Osteoblast (primary cell): Measurements from ENCODE around the gene NCKAP1. TPM values are rescaled to one million over a fixed set of nuclear protein-coding genes. Genes with fewer than 3 reads are reported as not detected.
A peak's percentile ranks its signal among the peaks of the same experiment; 100 is the strongest.

Source experiments
- DNase-seq: peaks from one replicate; pipeline ENCODE4 v3.0.0; 2011; ENCODE audit warnings: low spot score, mixed read lengths; ENCODE audit not compliant: insufficient read length; ENCODE audit errors: missing footprints
- H2AFZ ChIP-seq: 2 replicates; pipeline ENCODE4 v1.6.0; 2011; ENCODE audit warnings: mild to moderate bottlenecking, low read length
- H3K27ac ChIP-seq: 2 replicates; pipeline ENCODE4 v1.5.1; 2011; ENCODE audit warnings: mild to moderate bottlenecking, low read depth, low read length, moderate library complexity
- H3K27me3 ChIP-seq: 2 replicates; pipeline ENCODE4 v1.6.0; 2012; ENCODE audit warnings: mild to moderate bottlenecking, control low read depth, inconsistent platforms, low read length, moderate library complexity; ENCODE audit not compliant: insufficient read depth
- H3K36me3 ChIP-seq: 2 replicates; pipeline ENCODE4 v1.5.1; 2011; ENCODE audit warnings: mild to moderate bottlenecking, low read length, control low read depth, moderate library complexity; ENCODE audit not compliant: insufficient read depth
- H3K4me1 ChIP-seq: 2 replicates; pipeline ENCODE4 v1.5.1; 2011; ENCODE audit warnings: mild to moderate bottlenecking, low read length, control low read depth, moderate library complexity; ENCODE audit not compliant: insufficient read depth
- H3K4me2 ChIP-seq: 2 replicates; pipeline ENCODE4 v1.6.0; 2011; ENCODE audit warnings: mild to moderate bottlenecking, low read length; ENCODE audit not compliant: insufficient read depth
- H3K4me3 ChIP-seq: fragments of 200-600 bp; sonication (generic); 3 replicates; pipeline ENCODE4 v1.5.1; 2012; ENCODE audit warnings: mild to moderate bottlenecking, low read length, inconsistent platforms; ENCODE audit not compliant: insufficient read depth
- H3K79me2 ChIP-seq: 2 replicates; pipeline ENCODE4 v1.6.0; 2012; ENCODE audit warnings: mild to moderate bottlenecking, low read length, control low read depth, inconsistent platforms; ENCODE audit not compliant: insufficient read depth
- H3K9me3 ChIP-seq: 2 replicates; pipeline ENCODE4 v1.5.1; 2011; ENCODE audit warnings: low read depth, low read length, control low read depth
- H4K20me1 ChIP-seq: 2 replicates; pipeline ENCODE4 v1.6.0; 2012; ENCODE audit warnings: mild to moderate bottlenecking, low read length, control low read depth; ENCODE audit not compliant: insufficient read depth
- total RNA-seq: library from RNA; depleted of rRNA; stranded (reverse); fragments of >200 nt; gene quantifications from 2 replicates; pipeline ENCODE4 v1.2.3, GENCODE V29; 2012
- TF ChIP-seq, protein P1 (sequence below): IDR thresholded peaks from 2 replicates; pipeline ENCODE4 v1.5.1; 2011; ENCODE audit warnings: mild to moderate bottlenecking, low read depth, low read length, moderate library complexity; ENCODE audit errors: extremely low read depth

Gene NCKAP1
- total RNA-seq, 1 donor, result 209 TPM

- peaks cover 9% of the 10 kb centered on the region for H3K36me3 ChIP-seq
- H3K4me2 ChIP-seq, result no peak overlapping the region
- no peak for DNase-seq
- H3K79me2 ChIP-seq, result peaks cover 99% of the 10 kb centered on the region
- H2AFZ ChIP-seq, result no peak overlapping the region
- peaks cover 42% of the 10 kb centered on the region for H4K20me1 ChIP-seq
- no peaks in the 10 kb centered on the region for H3K27me3 ChIP-seq
- H3K9me3 ChIP-seq, result no peaks in the 10 kb centered on the region
- H3K27ac ChIP-seq, result no peak overlapping the region
- TF ChIP-seq, protein P1, sequence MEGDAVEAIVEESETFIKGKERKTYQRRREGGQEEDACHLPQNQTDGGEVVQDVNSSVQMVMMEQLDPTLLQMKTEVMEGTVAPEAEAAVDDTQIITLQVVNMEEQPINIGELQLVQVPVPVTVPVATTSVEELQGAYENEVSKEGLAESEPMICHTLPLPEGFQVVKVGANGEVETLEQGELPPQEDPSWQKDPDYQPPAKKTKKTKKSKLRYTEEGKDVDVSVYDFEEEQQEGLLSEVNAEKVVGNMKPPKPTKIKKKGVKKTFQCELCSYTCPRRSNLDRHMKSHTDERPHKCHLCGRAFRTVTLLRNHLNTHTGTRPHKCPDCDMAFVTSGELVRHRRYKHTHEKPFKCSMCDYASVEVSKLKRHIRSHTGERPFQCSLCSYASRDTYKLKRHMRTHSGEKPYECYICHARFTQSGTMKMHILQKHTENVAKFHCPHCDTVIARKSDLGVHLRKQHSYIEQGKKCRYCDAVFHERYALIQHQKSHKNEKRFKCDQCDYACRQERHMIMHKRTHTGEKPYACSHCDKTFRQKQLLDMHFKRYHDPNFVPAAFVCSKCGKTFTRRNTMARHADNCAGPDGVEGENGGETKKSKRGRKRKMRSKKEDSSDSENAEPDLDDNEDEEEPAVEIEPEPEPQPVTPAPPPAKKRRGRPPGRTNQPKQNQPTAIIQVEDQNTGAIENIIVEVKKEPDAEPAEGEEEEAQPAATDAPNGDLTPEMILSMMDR, result no peak
- H3K4me1 ChIP-seq, result peaks cover 6% of the 10 kb centered on the region
- H3K4me3 ChIP-seq, result no peak overlapping the region
These were observed 11.8 kb downstream of the NCKAP1 start for GRCh38 chr2:183026424-183026823.

DNA sequence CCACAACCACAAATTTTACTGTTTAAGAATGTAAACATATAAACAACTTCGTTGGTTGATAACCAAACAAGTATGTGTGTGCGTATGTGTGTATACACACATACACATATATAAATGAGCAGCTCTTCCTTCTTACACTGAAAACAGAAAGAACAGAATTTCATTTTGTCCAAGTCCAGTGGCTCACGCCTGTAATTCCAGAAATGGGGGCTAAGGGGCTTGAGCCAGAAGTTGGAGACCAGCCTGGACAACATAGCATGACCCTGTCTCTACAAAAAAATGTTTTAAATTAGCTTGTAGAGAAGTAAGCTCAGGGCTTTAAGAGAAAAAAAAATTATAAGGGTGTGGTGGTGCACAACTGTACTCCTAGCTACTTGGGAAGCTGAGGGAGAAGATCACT is 12.3 kb downstream of the NCKAP1 start:
- no peak for DNase-seq
- Histone ChIP-seq H2AFZ (no peak overlapping the region), H3K4me2 (no peak overlapping the region), H3K9me3 (no peaks in the 10 kb centered on the region), H3K79me2 (peaks cover 99% of the 10 kb centered on the region), H3K4me1 (peaks cover 6% of the 10 kb centered on the region), H3K36me3 (peaks cover 13% of the 10 kb centered on the region), H4K20me1 (peaks cover 40% of the 10 kb centered on the region), H3K4me3 (no peak overlapping the region), H3K27ac (no peak overlapping the region), H3K27me3 (no peaks in the 10 kb centered on the region)
- TF ChIP-seq, protein P1, result no peak

DNA sequence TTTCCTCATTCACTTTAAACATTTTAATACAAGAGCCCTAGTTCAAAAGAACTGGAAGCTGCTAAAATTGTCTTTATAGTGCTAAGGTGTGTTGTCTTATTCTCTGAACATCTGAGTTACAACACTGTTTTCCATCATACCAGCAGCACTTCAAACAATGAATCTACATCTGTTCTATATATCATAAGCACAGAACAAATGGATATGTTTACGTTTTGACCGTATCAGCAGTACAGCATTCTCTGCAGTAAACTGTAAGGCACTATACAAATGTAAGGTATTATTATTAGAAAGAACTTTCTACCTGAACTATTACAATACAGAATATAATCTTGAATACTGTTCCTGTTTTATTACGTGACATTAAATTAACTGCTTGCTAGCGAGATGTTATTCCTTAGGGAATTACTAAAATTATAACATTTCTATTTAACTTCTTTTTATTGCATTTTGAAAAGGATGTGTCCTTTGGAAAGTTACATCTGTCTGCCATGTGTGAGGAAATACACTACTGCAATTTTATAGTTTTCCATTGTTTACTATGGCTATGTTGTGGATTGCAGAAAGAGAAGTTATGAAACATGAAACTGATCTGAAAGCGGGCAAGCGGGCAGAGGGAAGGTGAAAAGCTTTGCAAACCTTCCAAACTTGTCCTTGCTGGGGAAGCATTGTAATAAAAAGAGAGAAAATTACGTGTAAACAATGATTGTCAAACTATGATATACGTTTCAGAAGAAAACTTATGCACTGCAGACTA is 13.7 kb downstream of the NCKAP1 start:
- Histone ChIP-seq H4K20me1 (peaks cover 43% of the 10 kb centered on the region), H3K4me2 (peak overlapping the region; percentile 6), H3K27me3 (no peaks in the 10 kb centered on the region), H3K4me3 (no peak overlapping the region), H3K79me2 (peaks cover 99% of the 10 kb centered on the region), H2AFZ (no peak overlapping the region), H3K9me3 (no peaks in the 10 kb centered on the region), H3K36me3 (peaks cover 13% of the 10 kb centered on the region), H3K27ac (no peak overlapping the region), H3K4me1 (peaks cover 6% of the 10 kb centered on the region)
- no peak for DNase-seq
- TF ChIP-seq, protein P1, result no peak

DNA sequence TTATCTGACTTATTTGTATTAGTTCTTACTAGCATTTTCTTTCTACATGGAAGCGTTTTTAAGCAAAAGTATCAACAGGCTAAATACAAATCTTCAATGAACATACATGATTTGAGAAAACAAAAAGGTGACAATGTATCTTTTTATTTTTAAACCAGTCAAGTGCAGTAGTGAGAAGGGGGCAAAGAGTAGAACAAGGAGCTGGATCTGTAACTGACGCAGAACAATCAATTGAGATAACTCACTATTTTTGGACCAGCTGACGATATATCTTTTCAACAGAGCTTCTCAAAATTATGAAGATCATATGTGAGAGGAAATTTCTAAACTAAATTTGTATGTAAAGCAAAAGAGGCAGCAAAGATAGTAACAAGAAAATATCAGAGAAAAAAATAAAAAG is 15.5 kb downstream of the NCKAP1 start:
- H3K4me3 ChIP-seq, result no peak overlapping the region
- H4K20me1 ChIP-seq, result peaks cover 42% of the 10 kb centered on the region
- H3K9me3 ChIP-seq, result no peaks in the 10 kb centered on the region
- H3K79me2 ChIP-seq, result peaks cover 99% of the 10 kb centered on the region
- no peak overlapping the region for H3K4me2 ChIP-seq
- H3K36me3 ChIP-seq, result peaks cover 13% of the 10 kb centered on the region
- DNase-seq, result no peak
- peaks cover 6% of the 10 kb centered on the region for H3K4me1 ChIP-seq
- no peaks in the 10 kb centered on the region for H3K27me3 ChIP-seq
- TF ChIP-seq, protein P1, result no peak
- H3K27ac ChIP-seq, result no peak overlapping the region
- no peak overlapping the region for H2AFZ ChIP-seq
